Hepatocyte (in vitro differentiated cells): ENCODE data around the gene SBF2. TPM values are rescaled to one million over a fixed set of nuclear protein-coding genes. Genes with fewer than 3 reads are reported as not detected.

Source experiments
- DNase-seq: peaks from one replicate; pipeline ENCODE4 v3.0.0-alpha.2; 2016; ENCODE audit warnings: low spot score
- H2AFZ ChIP-seq: fragments of 200-600 bp; sonication (generic); 2 replicates; pipeline ENCODE4 v1.6.0; 2016; ENCODE audit warnings: antibody characterized with exemption, mild to moderate bottlenecking
- H3K27ac ChIP-seq: fragments of 200-600 bp; sonication (generic); 2 replicates; pipeline ENCODE4 v1.5.1; 2016; ENCODE audit warnings: mild to moderate bottlenecking
- H3K27me3 ChIP-seq: fragments of 200-600 bp; sonication (generic); 2 replicates; pipeline ENCODE4 v1.6.1; 2016
- H3K36me3 ChIP-seq: fragments of 200-600 bp; sonication (generic); replicated peaks from 2 replicates; pipeline ENCODE4 v1.5.1; 2016; ENCODE audit warnings: low read depth; ENCODE audit not compliant: insufficient read depth
- H3K4me1 ChIP-seq: fragments of 200-600 bp; sonication (generic); 2 replicates; pipeline ENCODE4 v1.5.1; 2016; ENCODE audit warnings: mild to moderate bottlenecking, moderate library complexity; ENCODE audit not compliant: insufficient read depth
- H3K4me2 ChIP-seq: fragments of 200-600 bp; sonication (generic); 2 replicates; pipeline ENCODE4 v1.6.0; 2016
- H3K4me3 ChIP-seq: fragments of 200-600 bp; sonication (generic); 2 replicates; pipeline ENCODE4 v1.5.1; 2016; ENCODE audit warnings: mild to moderate bottlenecking
- H3K79me2 ChIP-seq: fragments of 200-600 bp; sonication (generic); 2 replicates; pipeline ENCODE4 v1.6.0; 2017; ENCODE audit warnings: mild to moderate bottlenecking
- H3K9me2 ChIP-seq: fragments of 200-600 bp; sonication (generic); replicated peaks from 2 replicates; pipeline ENCODE4 v1.6.0; 2017; ENCODE audit warnings: mild to moderate bottlenecking; ENCODE audit not compliant: insufficient read depth
- H3K9me3 ChIP-seq: fragments of 200-600 bp; sonication (generic); 2 replicates; pipeline ENCODE4 v1.5.1; 2016; ENCODE audit warnings: low read depth, mild to moderate bottlenecking
- H4K20me1 ChIP-seq: fragments of 200-600 bp; sonication (generic); 2 replicates; pipeline ENCODE4 v1.6.0; 2016; ENCODE audit warnings: mild to moderate bottlenecking; ENCODE audit not compliant: insufficient read depth, poor library complexity, severe bottlenecking
- EZH2 ChIP-seq: fragments of 200-600 bp; sonication (generic); IDR thresholded peaks from 2 replicates; pipeline ENCODE4 v1.6.1; 2016; ENCODE audit warnings: antibody characterized with exemption, mild to moderate bottlenecking, borderline replicate concordance
- EZH2phosphoT487 ChIP-seq: fragments of 200-600 bp; sonication (generic); IDR thresholded peaks from one replicate; pipeline ENCODE4 v1.6.1; 2018; ENCODE audit warnings: antibody characterized with exemption, mild to moderate bottlenecking, low read depth, moderate library complexity; ENCODE audit not compliant: unreplicated experiment, severe bottlenecking
- WGBS: methylation state at CpG from one replicate; pipeline ENCODE4 v1.1.6; 2016; ENCODE audit warnings: low lambda C conversion rate; ENCODE audit errors: missing lambda C conversion rate; 5-methylcytosine and 5-hydroxymethylcytosine counted together
- polyA plus RNA-seq: library from polyadenylated mRNA; unstranded; fragments of >200 nt; fragmentation: Nextera tagmentation; extraction: Ambion mirVana; gene quantifications from 2 replicates; pipeline ENCODE4 v1.2.1, GENCODE V29; 2016
- total RNA-seq: library from RNA; depleted of rRNA; stranded (reverse); fragments of >200 nt; gene quantifications from 2 replicates; pipeline ENCODE4 v1.2.3, GENCODE V29; 2014
- TF ChIP-seq, protein P1 (sequence below): fragments of 200-600 bp; sonication (generic); IDR thresholded peaks from 2 replicates; pipeline ENCODE4 v1.5.1; 2016; ENCODE audit warnings: antibody characterized with exemption, mild to moderate bottlenecking; ENCODE audit not compliant: poor library complexity

SBF2 gene
- total and polyA plus RNA-seq, 2 experiments from 2014 or later: 25.7 to 83.2 TPM

DNA sequence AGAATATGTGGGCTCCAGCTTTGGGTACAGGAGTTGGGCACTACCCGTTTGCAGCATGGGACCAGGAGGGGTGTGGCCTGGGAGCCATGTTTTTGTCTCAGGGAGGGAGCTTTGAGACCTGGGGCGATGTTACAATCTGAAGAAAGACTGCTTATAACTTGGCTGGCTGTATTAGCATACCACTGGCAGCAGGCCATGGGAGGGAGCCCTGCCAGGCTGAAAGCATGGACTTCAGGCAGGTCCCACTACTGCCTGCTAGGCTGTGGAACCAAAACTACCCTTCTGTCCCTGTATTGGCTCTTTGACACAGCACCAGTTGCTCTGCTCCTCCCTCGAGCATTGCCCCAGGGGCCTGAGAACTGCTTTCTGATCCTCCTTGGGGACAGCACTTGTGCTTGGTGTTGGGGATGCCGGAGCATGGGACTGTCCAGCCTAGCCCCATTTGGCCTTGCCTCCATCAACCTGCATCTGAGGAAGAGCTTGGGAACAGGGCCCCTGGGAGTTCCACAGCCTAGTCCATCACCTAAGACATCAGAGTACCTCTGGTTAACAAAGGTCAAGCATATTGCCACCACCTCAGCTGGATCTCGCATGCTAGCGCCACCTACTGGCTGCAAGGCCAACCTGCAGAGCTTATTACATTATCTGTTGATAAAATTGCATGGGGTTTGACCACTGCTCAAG is 217.4 kb downstream of the SBF2 start:
- Histone ChIP-seq H2AFZ (no peak overlapping the region), H3K4me1 (no peaks in the 10 kb centered on the region), H3K27me3 (no peaks in the 10 kb centered on the region), H3K4me2 (no peak overlapping the region), H3K27ac (no peak overlapping the region), H3K9me2 (no peaks in the 10 kb centered on the region), H3K4me3 (no peak overlapping the region), H3K36me3 (no peaks in the 10 kb centered on the region), H3K9me3 (peaks cover 24% of the 10 kb centered on the region), H4K20me1 (no peaks in the 10 kb centered on the region), H3K79me2 (peaks cover 30% of the 10 kb centered on the region)
- 58% methylated on average over 6 of the region's 6 CpGs for WGBS
- peak; percentile 6 for DNase-seq
- TF ChIP-seq EZH2: no peak
- TF ChIP-seq, protein P1, sequence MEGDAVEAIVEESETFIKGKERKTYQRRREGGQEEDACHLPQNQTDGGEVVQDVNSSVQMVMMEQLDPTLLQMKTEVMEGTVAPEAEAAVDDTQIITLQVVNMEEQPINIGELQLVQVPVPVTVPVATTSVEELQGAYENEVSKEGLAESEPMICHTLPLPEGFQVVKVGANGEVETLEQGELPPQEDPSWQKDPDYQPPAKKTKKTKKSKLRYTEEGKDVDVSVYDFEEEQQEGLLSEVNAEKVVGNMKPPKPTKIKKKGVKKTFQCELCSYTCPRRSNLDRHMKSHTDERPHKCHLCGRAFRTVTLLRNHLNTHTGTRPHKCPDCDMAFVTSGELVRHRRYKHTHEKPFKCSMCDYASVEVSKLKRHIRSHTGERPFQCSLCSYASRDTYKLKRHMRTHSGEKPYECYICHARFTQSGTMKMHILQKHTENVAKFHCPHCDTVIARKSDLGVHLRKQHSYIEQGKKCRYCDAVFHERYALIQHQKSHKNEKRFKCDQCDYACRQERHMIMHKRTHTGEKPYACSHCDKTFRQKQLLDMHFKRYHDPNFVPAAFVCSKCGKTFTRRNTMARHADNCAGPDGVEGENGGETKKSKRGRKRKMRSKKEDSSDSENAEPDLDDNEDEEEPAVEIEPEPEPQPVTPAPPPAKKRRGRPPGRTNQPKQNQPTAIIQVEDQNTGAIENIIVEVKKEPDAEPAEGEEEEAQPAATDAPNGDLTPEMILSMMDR: peak; percentile 49

DNA sequence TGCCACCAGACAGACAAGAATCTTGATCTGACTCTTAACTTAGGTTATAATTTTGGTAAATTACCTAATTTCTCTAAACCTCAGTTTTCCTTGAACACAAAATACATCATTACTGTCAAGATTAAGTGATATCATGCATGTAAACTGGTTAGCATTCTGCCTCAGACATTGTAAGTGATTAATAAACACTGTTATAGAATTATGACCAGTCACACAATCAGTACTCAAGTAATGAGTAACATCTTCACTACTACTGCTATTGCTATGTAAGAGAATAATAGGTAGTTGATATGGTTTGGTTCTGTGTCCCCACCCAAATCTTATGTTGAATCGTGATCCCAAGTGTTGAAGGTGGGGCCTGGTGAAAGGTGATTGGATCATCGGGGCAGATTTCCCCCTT is 218.9 kb downstream of the SBF2 start:
- no peak for DNase-seq
- H3K4me2 ChIP-seq: no peak overlapping the region
- no peak overlapping the region for H2AFZ ChIP-seq
- H3K4me1 ChIP-seq: no peaks in the 10 kb centered on the region
- no peak overlapping the region for H3K4me3 ChIP-seq
- no peak for TF ChIP-seq EZH2phosphoT487
- TF ChIP-seq, protein P1: no peak
- no peak for TF ChIP-seq EZH2
- H3K79me2 ChIP-seq: peaks cover 18% of the 10 kb centered on the region
- 97% methylated on average over 2 of the region's 2 CpGs for WGBS
- H3K27ac ChIP-seq: no peak overlapping the region
- H3K9me3 ChIP-seq: peaks cover 13% of the 10 kb centered on the region
- no peaks in the 10 kb centered on the region for H4K20me1 ChIP-seq
- no peaks in the 10 kb centered on the region for H3K27me3 ChIP-seq
- H3K36me3 ChIP-seq: no peaks in the 10 kb centered on the region
- no peaks in the 10 kb centered on the region for H3K9me2 ChIP-seq

DNA sequence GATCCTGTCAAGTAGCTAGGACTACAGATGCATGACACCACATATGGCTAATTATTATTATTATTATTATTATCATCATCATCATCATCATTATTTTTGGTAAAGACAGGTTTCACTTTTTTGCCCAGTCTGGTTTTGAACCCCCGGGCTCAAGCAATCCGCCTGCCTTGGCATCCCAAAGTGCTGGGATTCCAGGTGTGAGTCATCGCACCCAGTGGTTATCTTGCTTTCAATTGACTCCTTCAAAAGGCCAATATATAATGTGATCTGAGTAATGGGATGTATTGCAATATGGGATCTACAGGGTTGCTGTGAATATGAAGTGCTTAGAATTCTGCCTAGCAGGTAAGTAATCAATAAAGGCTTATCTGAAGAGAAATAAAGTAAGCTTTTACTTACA is 221.2 kb downstream of the SBF2 start:
- Histone ChIP-seq H3K9me2 (no peaks in the 10 kb centered on the region), H2AFZ (no peak overlapping the region), H3K4me3 (no peak overlapping the region), H3K27me3 (no peaks in the 10 kb centered on the region), H3K9me3 (no peaks in the 10 kb centered on the region), H3K4me1 (no peaks in the 10 kb centered on the region), H3K79me2 (no peaks in the 10 kb centered on the region), H3K27ac (no peak overlapping the region), H3K36me3 (no peaks in the 10 kb centered on the region), H4K20me1 (no peaks in the 10 kb centered on the region), H3K4me2 (no peak overlapping the region)
- DNase-seq: no peak
- 98% methylated on average over 3 of the region's 3 CpGs for WGBS
- TF ChIP-seq EZH2phosphoT487 (no peak), EZH2 (no peak)
- TF ChIP-seq, protein P1: no peak

- Histone ChIP-seq H3K9me3 (no peaks in the 10 kb centered on the region), H3K9me2 (no peaks in the 10 kb centered on the region)
- 89% methylated on average over 1 of the region's 1 CpG for WGBS
Measured at GRCh38 chr11:10072142-10072541, 221.9 kb downstream of the SBF2 start.

More at GRCh38 chr11:10072142-10072541, 221.9 kb downstream of the SBF2 start:
- H3K4me3 ChIP-seq: no peak overlapping the region
- H3K27ac ChIP-seq: no peak overlapping the region
- no peaks in the 10 kb centered on the region for H3K36me3 ChIP-seq
- DNase-seq: no peak
- H2AFZ ChIP-seq: no peak overlapping the region
- H3K79me2 ChIP-seq: no peaks in the 10 kb centered on the region
- H3K4me2 ChIP-seq: no peak overlapping the region
- TF ChIP-seq EZH2 (no peak), EZH2phosphoT487 (no peak)
- TF ChIP-seq, protein P1: no peak
- no peaks in the 10 kb centered on the region for H3K4me1 ChIP-seq
- no peaks in the 10 kb centered on the region for H3K27me3 ChIP-seq
- H4K20me1 ChIP-seq: no peaks in the 10 kb centered on the region
